GM10248 (cell line): ENCODE results near the gene IKZF2.

Experiments
- CTCF ChIA-PET: fragments of 300-600 bp; sonication (Branson Sonifier 250); formaldehyde crosslinking; extraction: SDS; loops from one replicate; lab custom pipeline; 2021; ENCODE audit warnings: antibody characterized with exemption; lab: Yijun Ruan, JAX
- POLR2A ChIA-PET: fragments of 350-650 bp; sonication (Branson Sonifier 250); formaldehyde crosslinking; extraction: SDS; loops from one replicate; lab custom pipeline; 2020; ENCODE audit warnings: antibody characterized with exemption; lab: Yijun Ruan, JAX
- DNase-seq: peaks from one replicate; pipeline ENCODE4 v3.0.0; 2012; ENCODE audit errors: extremely low spot score
- TF ChIP-seq, protein P1 (sequence below): IDR thresholded peaks from 2 replicates; pipeline ENCODE4 v1.5.1; 2012; ENCODE audit warnings: mild to moderate bottlenecking, low read depth; ENCODE audit errors: extremely low read depth, missing control alignments, control extremely low read depth

The IKZF2 gene

DNA sequence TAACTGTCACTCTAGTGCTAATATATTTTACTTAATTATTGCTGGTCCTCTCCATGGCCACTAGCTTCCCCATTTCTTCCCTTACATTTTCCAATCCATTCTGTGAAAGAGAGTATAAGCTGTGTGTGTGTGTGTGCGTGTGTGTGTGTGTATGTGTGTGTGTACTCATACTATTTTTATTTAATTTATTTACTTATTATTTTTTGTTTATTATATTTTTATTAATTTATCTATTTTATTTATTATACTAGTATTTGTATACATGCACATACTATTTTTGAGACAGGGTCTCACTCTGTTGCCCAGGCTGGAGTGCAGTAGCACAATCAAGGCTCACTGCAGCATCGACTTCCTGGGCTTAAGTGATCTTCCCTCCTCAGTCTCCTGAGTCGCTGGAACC lies 59.6 kb downstream of the IKZF2 start:
- POLR2A ChIA-PET, result no interaction called here

DNA sequence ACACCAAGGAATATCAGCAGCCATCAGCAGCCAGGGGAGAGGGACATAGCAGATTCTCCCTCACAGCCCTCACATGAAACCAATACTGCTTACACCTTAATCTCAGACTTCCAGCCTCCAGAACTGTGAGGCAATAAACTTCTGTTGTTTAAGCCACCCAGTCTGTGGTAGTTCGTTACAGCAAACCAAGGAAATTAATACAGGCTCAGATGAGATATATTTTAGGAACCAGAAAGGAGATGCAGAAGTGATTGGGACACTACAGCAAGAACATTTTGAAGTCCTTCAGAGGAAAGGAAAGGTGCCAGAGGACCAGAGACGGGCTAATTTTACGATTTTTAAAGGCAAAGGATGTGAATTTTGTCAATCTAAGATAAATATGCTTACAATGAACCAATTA lies 60.6 kb downstream of the IKZF2 start:
- DNase-seq, result no peak
- ChIA-PET POLR2A (no interaction called here), CTCF (interaction anchor here (1.6 kb wide), 1 partner anchor 11 kb away, joined by 4 read pairs; no protein-coding TSS in a partner anchor)
- TF ChIP-seq, protein P1, sequence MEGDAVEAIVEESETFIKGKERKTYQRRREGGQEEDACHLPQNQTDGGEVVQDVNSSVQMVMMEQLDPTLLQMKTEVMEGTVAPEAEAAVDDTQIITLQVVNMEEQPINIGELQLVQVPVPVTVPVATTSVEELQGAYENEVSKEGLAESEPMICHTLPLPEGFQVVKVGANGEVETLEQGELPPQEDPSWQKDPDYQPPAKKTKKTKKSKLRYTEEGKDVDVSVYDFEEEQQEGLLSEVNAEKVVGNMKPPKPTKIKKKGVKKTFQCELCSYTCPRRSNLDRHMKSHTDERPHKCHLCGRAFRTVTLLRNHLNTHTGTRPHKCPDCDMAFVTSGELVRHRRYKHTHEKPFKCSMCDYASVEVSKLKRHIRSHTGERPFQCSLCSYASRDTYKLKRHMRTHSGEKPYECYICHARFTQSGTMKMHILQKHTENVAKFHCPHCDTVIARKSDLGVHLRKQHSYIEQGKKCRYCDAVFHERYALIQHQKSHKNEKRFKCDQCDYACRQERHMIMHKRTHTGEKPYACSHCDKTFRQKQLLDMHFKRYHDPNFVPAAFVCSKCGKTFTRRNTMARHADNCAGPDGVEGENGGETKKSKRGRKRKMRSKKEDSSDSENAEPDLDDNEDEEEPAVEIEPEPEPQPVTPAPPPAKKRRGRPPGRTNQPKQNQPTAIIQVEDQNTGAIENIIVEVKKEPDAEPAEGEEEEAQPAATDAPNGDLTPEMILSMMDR, result no peak

More for the DNA sequence above, 59.6 kb downstream of the IKZF2 start:
- no peak for DNase-seq
- TF ChIP-seq, protein P1, result no peak
- CTCF ChIA-PET, result interaction anchor here (1.0 to 2.2 kb wide), 7 partner anchors 8 to 48 kb away, joined by 3 to 15 read pairs (median 3); no protein-coding TSS in a partner anchor

DNA sequence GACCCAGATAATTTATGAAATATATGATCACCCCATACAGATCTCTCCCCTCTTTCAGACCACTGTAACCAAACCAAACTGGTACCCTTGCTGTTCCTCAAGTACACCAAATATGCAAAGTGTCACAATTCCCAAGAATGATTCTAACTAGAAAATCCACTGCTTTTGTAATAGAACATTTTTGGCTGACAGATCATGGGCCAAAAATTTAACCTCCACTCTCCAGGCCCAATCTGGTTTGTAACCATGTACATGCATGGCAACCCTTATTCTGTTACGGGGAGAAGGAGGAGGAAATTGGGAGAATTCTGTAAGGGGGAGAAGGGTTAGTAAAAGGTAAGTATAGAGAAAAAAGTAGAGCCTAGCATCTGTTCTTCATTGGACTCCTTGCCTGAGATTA lies 62.0 kb downstream of the IKZF2 start:
- CTCF ChIA-PET, result interaction anchor here (1.1 to 2.0 kb wide), 3 partner anchors 10 to 42 kb away, joined by 3 to 9 read pairs (median 4); no protein-coding TSS in a partner anchor
- TF ChIP-seq, protein P1, result no peak
- POLR2A ChIA-PET, result no interaction called here
- no peak for DNase-seq

DNA sequence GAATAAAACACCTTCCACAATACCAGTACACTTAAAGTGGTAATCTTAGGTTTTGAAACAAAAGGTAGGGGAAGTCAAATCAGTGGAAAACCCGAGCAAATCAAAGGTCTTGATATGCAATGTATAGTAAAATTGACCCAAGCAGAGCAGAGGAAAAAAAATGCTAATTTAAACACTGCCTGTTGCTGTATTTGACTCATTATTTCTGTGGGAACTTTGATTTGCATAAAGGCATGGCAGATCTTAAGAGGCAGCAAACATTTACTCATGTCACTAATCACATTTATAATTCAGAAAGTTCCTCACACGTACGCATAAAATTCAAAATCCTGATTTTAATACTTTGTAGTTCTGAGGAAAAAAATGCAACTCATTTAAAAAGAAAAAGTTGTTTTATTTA lies 64.4 kb downstream of the IKZF2 start:
- TF ChIP-seq, protein P1, result no peak
- no peak for DNase-seq
- POLR2A ChIA-PET, result no interaction called here
- CTCF ChIA-PET, result no interaction called here

DNA sequence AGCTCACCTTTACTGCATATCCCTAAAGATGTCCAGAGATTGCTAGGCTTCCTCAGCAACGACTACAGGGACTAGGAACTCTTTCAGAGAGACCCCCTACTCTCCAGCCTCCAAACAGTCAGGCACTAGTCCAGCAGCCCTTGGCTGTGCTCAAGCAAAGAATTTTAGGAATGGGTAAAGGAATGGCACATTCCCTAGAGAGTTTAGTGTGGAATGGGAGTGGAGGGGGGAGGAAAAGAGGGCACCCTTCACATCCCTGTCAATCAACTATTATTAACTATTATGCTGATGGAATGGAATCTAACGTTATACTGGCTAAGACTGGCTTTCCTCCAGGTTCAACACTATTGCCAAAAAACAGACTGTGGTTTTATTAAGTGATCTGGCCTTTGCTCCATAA lies 64.8 kb downstream of the IKZF2 start:
- ChIA-PET CTCF (no interaction called here), POLR2A (no interaction called here)
- TF ChIP-seq, protein P1, result no peak
- DNase-seq, result no peak

DNA sequence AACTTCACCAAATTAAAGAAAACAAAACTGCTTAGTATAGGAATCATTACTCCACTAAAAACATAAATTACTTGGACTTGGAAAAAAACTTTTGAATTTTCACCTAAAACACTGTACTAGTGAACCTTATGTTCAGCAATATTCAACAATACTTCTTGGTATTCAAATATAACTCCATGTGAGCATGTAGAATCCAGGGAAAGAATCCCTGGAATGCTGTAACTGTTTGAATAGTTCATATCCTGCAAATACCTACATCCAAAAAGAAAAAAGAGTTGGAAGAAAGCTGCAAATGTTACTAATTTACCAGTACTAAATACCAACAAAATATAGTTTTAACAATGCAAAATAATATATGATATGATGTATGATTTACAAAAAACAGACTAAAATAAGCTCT lies 65.4 kb downstream of the IKZF2 start:
- CTCF ChIA-PET, result no interaction called here
- TF ChIP-seq, protein P1, result no peak
- no peak for DNase-seq

More for the DNA sequence above, 65.4 kb downstream of the IKZF2 start:
- POLR2A ChIA-PET, result no interaction called here
